ENCODE results near the gene SKI.
"Not testable (repeated sequence)": the region's sequence is repeated elsewhere in the genome, so short reads cannot be mapped to it uniquely, and the experiment has no call there.

Gene SKI

GRCh38 chr1:2331580-2331979 lies 103.5 kb downstream of the SKI start:
- H3K36me3 ChIP-seq (ENCODE audit: insufficient read depth, low read length); H3K9ac ChIP-seq (ENCODE audit: low read depth, low read length); H3K4me1 ChIP-seq (ENCODE audit: insufficient read depth, low read length); H3K9me3 ChIP-seq (ENCODE audit: control insufficient read depth, insufficient read depth, low read length): not testable (repeated sequence)

DNA sequence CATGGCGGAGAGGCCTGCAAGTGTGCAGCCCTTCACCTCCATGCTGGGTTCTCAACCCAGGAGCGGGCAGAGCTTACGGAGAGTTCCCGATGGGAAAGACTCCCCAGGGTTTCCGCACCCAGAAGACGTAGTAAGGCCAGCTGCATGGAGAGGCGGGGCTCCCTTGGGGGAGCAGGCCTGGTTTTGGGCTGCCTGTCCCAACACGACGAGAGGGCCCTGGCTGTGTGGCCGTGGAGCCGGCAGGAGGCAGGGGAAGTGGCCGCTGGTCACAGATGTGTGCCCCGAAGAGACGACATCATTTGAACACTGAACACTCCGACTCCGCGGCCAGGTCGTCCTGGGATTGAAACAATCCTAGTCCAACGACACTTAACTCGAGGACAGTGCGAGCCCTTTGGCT lies 106.2 kb downstream of the SKI start:
- H3K9ac ChIP-seq (ENCODE audit: low read depth, low read length) = no peak overlapping the region
- H3K9me3 ChIP-seq (ENCODE audit: control insufficient read depth, insufficient read depth, low read length) = no peaks in the 10 kb centered on the region
- no peaks in the 10 kb centered on the region for H3K4me1 ChIP-seq (ENCODE audit: insufficient read depth, low read length)
- no peaks in the 10 kb centered on the region for H3K36me3 ChIP-seq (ENCODE audit: insufficient read depth, low read length)

DNA sequence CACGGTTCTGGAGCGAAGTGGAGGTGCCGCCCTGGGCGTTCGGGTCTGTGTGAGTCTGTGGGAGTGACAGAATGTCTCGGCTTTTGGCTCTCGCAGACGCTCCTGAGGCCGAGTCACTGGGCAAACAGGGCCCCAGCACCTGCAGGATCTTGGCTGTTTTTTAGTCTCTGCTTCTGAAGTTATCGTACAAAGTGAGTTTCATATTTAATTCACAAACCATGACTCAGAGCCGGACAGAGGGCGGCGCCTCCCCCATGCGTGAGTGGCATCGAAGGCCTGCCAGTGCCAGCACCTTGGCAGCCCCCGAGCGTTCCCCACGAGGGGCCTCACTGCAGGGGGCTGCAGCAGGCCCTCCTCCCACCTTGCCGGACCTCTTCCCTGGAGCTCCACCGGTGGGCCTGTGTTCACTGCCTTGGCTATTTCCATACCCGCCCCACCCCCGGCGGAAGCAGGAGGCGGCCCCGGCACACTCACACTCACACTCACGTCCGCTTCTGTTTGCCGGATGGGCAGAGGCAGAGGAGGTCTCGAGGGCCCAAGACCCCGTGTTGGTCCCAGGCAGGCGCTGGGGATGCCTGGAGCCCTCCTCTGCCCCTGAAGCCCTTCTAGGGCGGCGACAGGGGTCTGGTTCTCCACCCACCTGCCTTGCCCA lies 106.9 kb downstream of the SKI start:
- Histone ChIP-seq H3K36me3 (ENCODE audit: insufficient read depth, low read length) (no peaks in the 10 kb centered on the region), H3K4me1 (ENCODE audit: insufficient read depth, low read length) (no peaks in the 10 kb centered on the region), H3K9ac (ENCODE audit: low read depth, low read length) (no peak overlapping the region), H3K9me3 (ENCODE audit: control insufficient read depth, insufficient read depth, low read length) (no peaks in the 10 kb centered on the region)

- Histone ChIP-seq H3K9me3 (ENCODE audit: control insufficient read depth, insufficient read depth, low read length) (no peaks in the 10 kb centered on the region), H3K4me1 (ENCODE audit: insufficient read depth, low read length) (no peaks in the 10 kb centered on the region), H3K9ac (ENCODE audit: low read depth, low read length) (no peak overlapping the region), H3K36me3 (ENCODE audit: insufficient read depth, low read length) (no peaks in the 10 kb centered on the region)
These were observed 107.8 kb downstream of the SKI start for GRCh38 chr1:2335721-2336455.

- Histone ChIP-seq H3K9ac (ENCODE audit: low read depth, low read length) (no peak overlapping the region), H3K4me1 (ENCODE audit: insufficient read depth, low read length) (no peaks in the 10 kb centered on the region)
These were observed 108.4 kb downstream of the SKI start for GRCh38 chr1:2336499-2336898.

GRCh38 chr1:2337081-2337480 lies 109.0 kb downstream of the SKI start:
- Histone ChIP-seq H3K4me1 (ENCODE audit: insufficient read depth, low read length) (no peaks in the 10 kb centered on the region), H3K9ac (ENCODE audit: low read depth, low read length) (no peak overlapping the region), H3K9me3 (ENCODE audit: control insufficient read depth, insufficient read depth, low read length) (no peaks in the 10 kb centered on the region), H3K36me3 (ENCODE audit: insufficient read depth, low read length) (no peaks in the 10 kb centered on the region)

More at GRCh38 chr1:2336499-2336898, 108.4 kb downstream of the SKI start:
- no peaks in the 10 kb centered on the region for H3K36me3 ChIP-seq (ENCODE audit: insufficient read depth, low read length)
- no peaks in the 10 kb centered on the region for H3K9me3 ChIP-seq (ENCODE audit: control insufficient read depth, insufficient read depth, low read length)

GRCh38 chr1:2337501-2337900 lies 109.4 kb downstream of the SKI start:
- Histone ChIP-seq H3K4me1 (ENCODE audit: insufficient read depth, low read length) (no peaks in the 10 kb centered on the region), H3K9ac (ENCODE audit: low read depth, low read length) (no peak overlapping the region), H3K9me3 (ENCODE audit: control insufficient read depth, insufficient read depth, low read length) (no peaks in the 10 kb centered on the region), H3K36me3 (ENCODE audit: insufficient read depth, low read length) (no peaks in the 10 kb centered on the region)

GRCh38 chr1:2339206-2340085 lies 111.3 kb downstream of the SKI start:
- no peaks in the 10 kb centered on the region for H3K36me3 ChIP-seq (ENCODE audit: insufficient read depth, low read length)
- no peak overlapping the region for H3K9ac ChIP-seq (ENCODE audit: low read depth, low read length)
- H3K9me3 ChIP-seq (ENCODE audit: control insufficient read depth, insufficient read depth, low read length) = no peaks in the 10 kb centered on the region
- no peaks in the 10 kb centered on the region for H3K4me1 ChIP-seq (ENCODE audit: insufficient read depth, low read length)

DNA sequence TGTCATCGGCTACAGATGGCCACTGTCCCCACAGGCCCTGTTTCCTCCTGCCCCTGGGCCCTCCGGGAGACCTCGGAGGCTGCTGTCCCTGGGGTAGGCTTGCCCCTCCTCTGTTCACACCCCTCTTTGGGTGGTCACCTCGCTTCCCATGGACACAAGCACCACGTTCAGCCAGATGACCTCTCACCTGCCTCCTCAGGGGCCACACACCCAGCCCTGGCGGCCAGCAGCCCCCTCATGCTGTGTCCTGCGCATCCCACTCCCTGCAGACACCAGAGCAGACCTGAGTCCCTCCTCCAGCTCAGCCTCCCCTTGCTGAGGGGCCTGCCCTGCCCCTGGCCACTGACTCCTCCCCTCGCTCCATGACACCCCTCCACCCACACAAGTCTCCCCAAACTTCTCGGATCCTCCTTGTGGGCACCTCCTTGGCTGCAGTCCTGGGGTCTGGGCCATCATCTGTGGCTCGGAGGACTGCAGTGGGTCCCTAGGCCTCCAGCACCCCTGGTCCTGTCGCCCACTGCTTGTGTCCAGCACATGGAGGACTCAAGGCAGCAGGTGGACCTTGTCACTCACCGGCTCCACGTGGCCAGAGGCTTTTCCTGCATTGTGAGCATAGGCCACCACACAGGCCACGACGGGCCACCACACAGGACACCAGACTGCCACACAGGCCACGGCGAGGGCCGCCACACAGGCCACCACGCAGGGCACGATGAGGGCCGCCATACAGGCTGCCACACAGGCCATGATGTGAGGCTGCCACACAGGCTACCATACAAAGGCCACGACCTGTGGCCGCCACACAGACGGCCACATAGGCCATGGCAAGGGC lies 112.2 kb downstream of the SKI start:
- Histone ChIP-seq H3K36me3 (ENCODE audit: insufficient read depth, low read length) (no peaks in the 10 kb centered on the region), H3K9me3 (ENCODE audit: control insufficient read depth, insufficient read depth, low read length) (no peaks in the 10 kb centered on the region), H3K9ac (ENCODE audit: low read depth, low read length) (no peak overlapping the region), H3K4me1 (ENCODE audit: insufficient read depth, low read length) (no peaks in the 10 kb centered on the region)

- Histone ChIP-seq H3K36me3 (ENCODE audit: insufficient read depth, low read length) (no peaks in the 10 kb centered on the region), H3K9me3 (ENCODE audit: control insufficient read depth, insufficient read depth, low read length) (no peaks in the 10 kb centered on the region), H3K4me1 (ENCODE audit: insufficient read depth, low read length) (no peaks in the 10 kb centered on the region), H3K9ac (ENCODE audit: low read depth, low read length) (no peak overlapping the region)
These were observed 112.8 kb downstream of the SKI start for GRCh38 chr1:2340918-2341254.

DNA sequence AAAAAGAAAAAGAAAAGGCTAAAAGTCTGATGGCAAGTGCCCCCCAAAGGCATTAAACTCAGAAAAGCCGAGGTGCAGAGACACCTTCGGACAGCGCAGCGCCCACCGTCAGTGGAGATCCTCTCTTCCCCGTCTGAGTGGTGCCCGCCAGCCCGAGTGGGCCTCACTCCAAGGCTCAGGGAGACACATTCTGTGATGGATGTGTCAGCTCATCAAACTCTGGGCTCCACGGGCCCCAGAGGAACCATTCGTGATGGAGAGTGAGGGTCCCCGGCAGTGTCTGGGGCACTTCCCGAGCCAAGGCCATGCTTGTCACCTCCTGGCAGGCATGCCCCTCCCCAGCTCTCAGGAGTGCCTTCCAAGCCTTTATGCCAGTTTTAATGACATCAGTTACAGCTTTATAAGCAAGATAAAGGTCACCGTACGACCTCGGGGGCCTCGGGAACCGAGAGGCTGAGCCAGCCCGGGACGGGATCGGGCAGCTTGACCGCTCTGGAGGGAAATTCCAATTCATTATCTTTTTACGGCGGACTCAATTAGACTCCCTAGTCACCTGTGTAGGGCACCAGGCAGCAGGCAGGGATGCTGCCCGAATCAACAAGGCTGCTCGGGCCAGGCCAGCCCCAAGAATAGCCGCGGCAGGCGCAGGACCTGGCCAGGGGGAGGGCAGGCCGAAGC lies 113.7 kb downstream of the SKI start:
- no peak overlapping the region for H3K9ac ChIP-seq (ENCODE audit: low read depth, low read length)
- no peaks in the 10 kb centered on the region for H3K9me3 ChIP-seq (ENCODE audit: control insufficient read depth, insufficient read depth, low read length)
- H3K4me1 ChIP-seq (ENCODE audit: insufficient read depth, low read length) = no peaks in the 10 kb centered on the region
- H3K36me3 ChIP-seq (ENCODE audit: insufficient read depth, low read length) = no peaks in the 10 kb centered on the region

- H3K36me3 ChIP-seq (ENCODE audit: insufficient read depth, low read length) = no peaks in the 10 kb centered on the region
- no peaks in the 10 kb centered on the region for H3K9me3 ChIP-seq (ENCODE audit: control insufficient read depth, insufficient read depth, low read length)
- no peak overlapping the region for H3K9ac ChIP-seq (ENCODE audit: low read depth, low read length)
- no peaks in the 10 kb centered on the region for H3K4me1 ChIP-seq (ENCODE audit: insufficient read depth, low read length)
These were observed 114.4 kb downstream of the SKI start for GRCh38 chr1:2342384-2343022.

Data from ES-I3 (cell line).